Activated CD8-positive, alpha-beta memory T cell treated with anti-CD3 and anti-CD28 coated beads, Interleukin-2, amount 50 U/mL, for 24 hours (primary cell): Measurements from ENCODE around the gene FAAP20.

ENCODE experiments used
- DNase-seq: peaks from one replicate; pipeline ENCODE4 v3.0.0-alpha.2; 2020; ENCODE audit errors: extremely low read depth

The FAAP20 gene

GRCh38 chr1:2212274-2212531, 17.6 kb upstream of the FAAP20 start:
- no peak for DNase-seq

DNA sequence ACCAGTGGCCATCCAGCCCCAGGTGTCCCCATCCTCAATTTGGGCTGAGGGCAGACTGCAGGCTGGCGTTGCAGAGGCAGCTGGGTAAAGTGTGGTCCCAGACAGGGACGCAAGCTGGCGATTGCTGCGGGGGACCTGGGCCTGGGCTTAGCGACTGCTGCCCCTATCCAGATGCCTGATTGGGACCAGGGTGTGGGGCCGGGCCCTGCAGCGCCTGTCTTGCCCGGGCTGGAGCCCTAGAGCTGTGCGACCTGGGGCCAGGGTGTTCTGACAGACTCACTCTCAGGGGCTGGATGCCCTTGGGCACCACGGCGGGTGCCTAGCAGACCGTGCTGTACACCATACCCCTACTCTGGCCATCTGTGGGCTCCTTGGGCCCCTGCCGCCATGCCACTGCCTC, 16.2 kb upstream of the FAAP20 start:
- no peak for DNase-seq

- no peak for DNase-seq
These were observed 15.6 kb upstream of the FAAP20 start for GRCh38 chr1:2210084-2210653.

DNA sequence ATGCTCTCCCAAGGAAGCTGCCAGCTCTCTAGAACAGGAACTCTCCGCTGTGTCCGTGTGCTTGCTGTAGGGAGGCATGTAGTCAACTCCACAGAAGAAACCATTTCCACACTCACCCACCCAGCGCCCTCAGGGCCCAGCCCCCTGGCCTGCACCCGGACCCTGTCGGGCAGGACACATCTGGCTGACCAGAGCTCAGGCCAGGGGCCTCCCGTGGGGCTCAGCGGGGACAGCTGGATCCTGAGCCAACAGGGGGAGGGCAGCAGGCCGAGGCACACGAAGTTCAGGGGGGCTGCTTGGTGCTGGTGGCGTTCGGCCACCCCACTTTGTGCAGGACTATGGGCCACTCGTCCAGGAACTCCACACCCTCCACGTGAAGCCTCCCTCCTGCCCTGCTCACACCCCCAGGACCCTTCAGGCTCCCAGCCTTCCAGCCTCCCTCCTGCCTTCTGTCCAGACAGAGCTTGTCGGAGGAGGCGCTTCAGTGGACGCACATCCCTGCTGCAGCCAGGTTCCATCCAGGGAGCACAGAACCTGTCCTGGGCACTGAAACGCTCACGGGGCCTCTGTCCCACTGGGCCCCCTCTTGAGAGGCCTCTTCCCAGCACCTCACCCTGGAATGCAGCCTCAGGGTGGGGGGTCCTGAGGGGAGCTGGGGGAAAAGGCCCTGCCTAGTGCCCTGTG, 15.0 kb upstream of the FAAP20 start:
- no peak for DNase-seq

DNA sequence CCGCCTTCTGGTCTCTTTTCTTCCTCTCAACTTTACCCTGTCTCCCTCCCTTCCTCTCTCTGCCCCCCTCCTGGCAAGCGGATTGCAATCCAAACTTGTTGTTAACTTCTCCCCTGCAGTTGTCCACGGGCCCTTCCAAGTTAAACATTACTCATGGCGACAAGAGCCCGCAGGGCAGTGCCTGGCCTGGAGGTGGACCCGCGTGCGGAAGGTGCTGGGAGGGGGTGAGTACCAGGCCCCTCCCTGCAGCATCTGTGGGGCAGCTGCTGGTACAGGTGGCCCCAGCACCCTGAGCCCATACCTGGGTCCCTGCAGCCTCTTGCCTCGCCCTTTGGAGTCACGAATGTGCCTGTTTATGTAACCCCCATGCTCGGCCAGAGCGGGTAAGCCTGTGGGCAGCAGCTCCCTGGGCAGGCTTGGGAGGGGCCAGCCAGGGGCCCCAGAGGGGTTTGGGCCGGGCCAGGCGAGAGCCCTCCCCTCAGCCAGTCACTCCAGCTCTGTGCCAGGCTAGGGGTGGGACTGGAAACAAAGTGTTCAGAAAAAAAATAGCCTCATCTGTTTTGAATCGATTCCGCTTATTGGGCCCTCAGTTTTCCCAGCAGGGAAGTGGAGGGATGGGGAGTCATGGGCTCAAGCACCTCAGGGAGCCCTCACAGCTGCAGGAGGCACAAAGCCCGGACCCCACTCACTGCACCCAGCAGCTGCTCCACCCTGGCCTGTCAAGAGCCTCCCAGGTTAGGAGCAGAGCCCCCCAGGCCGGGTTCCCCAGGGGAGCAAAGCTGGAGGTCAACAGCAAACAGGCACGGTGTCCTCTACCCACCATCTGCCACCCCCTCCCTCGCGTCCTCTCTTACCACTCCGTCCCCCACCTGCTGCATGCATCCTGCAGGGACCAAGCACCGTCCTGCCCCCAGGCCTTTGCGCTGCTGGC, 14.0 kb upstream of the FAAP20 start:
- DNase-seq: no peak

GRCh38 chr1:2206813-2207487, 12.4 kb upstream of the FAAP20 start:
- DNase-seq: no peak

DNA sequence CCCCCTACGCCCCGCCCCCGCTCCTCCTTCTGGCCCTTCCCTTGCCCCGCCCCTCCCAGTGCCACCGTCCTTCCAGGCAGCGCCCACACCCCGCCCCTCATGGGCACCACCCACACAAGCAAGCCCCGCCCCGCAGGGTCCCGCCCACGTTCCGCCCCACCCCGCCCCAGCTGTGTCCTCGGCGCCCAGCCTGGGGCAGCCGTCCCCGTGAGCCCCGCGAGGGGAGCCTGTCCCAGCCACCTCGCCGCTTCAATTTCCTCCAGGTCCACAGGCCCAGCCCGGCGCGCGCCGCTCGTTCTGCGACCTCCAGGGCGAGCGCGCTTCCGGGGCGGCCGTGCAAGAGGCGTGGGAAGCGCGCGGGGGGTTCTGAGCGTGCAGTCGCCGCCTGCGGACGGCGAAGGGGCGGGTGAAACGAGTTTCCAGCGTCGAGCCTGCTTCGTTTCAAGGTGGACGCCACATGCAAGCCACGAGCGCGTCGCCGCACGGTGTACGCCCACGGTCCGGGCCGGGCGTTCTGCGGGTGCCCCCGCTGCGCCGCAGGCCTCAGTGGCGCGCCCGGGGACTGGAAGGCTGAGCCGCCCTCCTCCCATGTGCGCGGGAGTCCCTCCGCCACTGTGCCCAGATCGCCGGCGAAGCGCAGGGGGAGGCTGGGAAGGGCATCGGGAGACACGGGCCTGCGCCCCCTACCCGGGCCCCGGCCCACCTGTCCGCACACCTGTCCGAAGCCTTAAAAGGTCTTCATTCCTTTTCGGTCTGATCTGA, 10.8 kb upstream of the FAAP20 start:
- DNase-seq: peak; percentile 77

GRCh38 chr1:2204415-2205190, 10.0 kb upstream of the FAAP20 start:
- no peak for DNase-seq

DNA sequence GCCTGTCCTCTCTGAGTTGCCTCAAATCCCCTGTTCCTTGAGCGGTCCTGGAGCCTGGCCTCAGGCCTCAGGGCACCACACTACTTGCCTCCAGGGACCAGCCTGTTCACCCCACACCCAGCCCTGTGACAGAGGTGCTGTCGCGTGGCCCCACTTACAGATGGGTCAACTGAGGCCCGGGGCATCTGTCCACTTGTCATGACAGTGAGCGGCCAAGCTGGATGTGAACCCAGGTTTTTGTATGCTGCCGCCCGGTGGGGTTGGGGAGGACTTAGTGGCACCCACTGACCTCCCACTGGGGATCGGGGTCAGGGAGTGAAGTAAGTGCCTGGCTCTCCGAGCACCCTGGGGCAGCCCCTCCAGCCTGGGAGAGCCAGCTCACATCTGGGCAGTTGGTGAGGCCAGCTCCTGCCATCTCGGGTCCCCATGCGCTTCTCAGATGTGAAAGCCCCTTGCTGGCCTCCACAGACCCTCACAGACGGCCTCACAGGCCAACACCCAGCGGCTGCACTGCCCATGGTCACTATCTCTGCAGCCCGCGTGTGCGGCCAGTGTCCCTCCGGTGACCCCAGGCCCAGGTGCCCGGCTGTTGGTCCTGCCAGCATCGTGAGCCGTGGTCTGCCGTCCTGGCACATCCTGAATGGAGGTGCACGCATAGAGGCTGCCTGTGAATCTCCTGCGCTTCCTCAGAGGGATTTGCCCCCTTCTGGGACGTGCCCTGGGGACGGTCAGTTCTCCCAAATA, 9.3 kb upstream of the FAAP20 start:
- DNase-seq: no peak

GRCh38 chr1:2202843-2203601, 8.4 kb upstream of the FAAP20 start:
- no peak for DNase-seq

DNA sequence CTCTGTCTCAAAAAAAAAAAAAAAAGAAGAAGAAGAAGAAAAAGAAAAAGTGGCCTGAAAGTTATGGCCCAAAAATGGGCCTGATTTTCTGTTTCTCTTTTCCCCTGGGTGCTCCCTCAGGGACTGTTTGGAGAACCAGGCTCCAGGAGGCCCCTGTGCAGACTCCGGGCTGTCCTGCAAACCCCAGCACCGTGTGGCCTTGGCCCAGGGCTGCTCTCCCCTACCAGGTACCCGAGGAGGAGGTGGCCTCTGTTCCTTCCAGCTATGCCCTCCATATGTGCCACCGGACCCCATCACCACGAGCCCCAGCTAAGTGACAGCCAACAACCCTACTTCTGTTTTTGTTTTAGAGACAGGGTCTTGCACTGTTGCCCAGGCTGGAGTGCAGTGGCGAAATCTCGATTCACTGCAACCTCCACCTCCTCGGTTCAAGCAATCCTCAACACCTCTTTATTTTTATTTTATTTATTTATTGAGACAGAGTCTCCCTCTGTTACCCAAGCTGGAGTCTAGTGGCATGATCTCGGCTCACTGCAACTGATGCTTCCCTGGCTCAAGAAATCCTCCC, 7.5 kb upstream of the FAAP20 start:
- no peak for DNase-seq

DNA sequence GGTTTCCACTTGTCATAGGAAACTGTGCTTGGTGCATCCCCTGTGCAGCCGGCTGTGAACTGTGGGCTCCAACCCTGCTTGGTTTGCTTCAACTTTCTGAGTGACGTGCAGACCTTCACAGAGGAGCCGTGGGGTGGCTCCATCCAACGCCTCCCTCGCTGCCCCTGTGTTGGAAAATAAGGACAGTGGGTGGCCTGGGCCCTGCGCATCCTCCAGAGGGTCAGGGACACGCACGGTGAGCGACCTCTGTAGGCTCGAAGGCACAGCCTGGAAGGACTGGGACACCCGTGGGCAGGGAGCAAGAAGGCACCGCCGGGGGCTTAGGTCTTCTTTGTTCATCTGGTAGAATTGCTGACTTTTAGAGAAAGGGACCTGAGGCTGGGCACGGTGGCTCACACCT, 6.5 kb upstream of the FAAP20 start:
- DNase-seq: no peak

DNA sequence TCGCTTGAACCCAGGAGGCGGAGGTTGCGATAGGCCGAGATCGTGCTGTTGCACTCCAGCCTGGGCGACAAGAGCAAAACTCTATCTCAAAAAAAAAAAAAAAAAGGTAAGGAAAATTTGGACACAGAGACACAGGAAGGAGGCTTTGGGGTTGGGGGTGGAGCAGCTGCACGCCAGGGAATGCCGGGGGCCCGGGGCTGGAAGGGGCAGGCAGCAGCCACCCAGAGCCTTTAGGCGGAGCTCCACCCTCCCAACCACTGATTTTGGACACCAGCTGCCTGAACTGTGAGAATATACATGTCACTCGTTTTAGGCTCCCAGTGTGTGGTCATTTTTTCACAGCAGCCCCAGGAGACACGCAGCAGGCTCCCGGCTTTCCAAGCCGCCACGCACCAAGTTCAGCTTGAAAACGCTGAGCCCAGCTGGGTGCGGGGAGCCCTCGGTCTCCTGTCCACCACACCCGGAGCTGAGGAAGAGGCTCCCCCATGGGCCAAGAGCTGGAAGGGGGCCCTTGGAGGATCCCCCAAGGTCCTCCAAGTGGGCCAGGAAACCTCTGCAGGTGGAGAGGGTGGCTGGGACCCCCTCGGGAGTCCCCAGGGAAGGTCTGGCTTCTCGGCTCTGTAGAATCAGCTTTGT, 5.9 kb upstream of the FAAP20 start:
- no peak for DNase-seq

- peak; percentile 60 for DNase-seq
These were observed 4.7 kb upstream of the FAAP20 start for GRCh38 chr1:2199042-2199810.

- DNase-seq: no peak
These were observed 4.0 kb upstream of the FAAP20 start for GRCh38 chr1:2198571-2198970.

DNA sequence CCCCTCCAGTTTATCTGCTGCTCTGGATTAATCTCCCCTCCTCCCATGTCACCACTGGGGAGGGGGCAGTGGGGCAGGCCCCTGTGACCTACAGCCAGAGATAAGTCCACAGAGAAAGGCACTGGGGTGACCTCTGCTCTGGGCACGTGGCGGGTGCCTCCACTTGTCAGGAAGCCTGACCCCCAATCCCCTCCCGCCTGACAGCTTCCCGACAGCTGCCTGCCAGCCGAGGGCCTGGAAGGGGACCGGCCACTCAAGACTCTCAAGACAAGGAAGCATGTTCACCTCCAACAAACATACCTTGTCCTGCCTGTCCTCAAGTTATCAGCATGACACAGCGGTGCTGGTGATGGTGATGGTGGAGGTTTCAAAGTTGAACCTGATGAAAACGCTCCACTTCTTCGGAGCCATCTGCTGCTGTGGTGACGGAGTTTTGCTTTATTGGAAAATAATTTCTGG, 3.2 kb upstream of the FAAP20 start:
- DNase-seq: no peak

DNA sequence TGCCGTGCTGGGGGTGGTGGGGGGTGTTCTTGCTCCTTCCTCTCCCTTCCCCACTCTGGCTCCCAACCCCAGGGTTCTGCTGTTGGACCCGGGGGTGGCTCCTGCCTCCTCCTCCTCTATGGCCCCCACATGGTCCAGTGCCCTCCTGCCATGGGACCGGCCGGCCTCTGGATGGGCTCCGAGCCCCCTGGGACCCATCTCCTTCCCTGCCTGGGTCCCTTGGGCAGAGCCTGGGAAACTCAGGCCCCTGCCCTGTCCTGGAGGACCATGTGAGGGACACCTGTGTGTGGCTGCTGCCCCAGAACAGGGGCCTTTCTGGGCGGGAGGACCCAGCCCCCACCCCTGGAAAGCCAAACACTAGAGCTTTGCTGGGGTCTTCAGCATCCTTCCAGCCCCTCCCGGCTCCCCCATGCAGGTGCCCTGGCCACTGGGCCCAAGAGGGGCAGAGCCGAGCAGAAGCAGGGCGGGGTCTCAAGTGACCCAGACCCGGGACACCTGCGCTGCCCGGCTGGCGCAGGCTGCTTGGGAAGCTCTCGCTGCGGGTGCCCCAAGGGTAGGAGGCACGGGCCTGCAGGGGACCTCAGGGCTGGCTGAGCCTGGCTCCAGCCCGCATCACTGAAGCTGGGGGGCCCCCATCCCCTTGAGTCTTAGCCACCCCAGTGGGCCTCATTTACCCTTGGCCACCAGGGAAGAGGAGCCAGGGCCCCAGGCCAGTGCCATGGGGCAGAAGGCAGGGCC, 2.5 kb upstream of the FAAP20 start:
- no peak for DNase-seq
